Neuronal stem cell (in vitro differentiated cells): Measurements from ENCODE around the gene ELOVL1.

Experiments
- DNase-seq: peaks from one replicate; pipeline ENCODE4 v3.0.0-alpha.2; 2013; ENCODE audit warnings: low spot score
- H2AFZ ChIP-seq: one replicate; pipeline ENCODE4 v1.6.1; 2013; ENCODE audit warnings: mild to moderate bottlenecking, low read length, inconsistent platforms
- H2AK5ac ChIP-seq: 2 replicates; pipeline ENCODE4 v1.6.1; 2013; ENCODE audit warnings: low read depth, mild to moderate bottlenecking, inconsistent platforms, low read length, moderate library complexity, mixed read lengths
- H2BK120ac ChIP-seq: 2 replicates; pipeline ENCODE4 v1.6.1; 2013; ENCODE audit warnings: low read depth, mild to moderate bottlenecking, inconsistent platforms, low read length, moderate library complexity, mixed read lengths
- H2BK12ac ChIP-seq: one replicate; pipeline ENCODE4 v1.6.1; 2013; ENCODE audit warnings: low read length, inconsistent platforms
- H2BK15ac ChIP-seq: 2 replicates; pipeline ENCODE4 v1.6.1; 2013; ENCODE audit warnings: mild to moderate bottlenecking, low read length, inconsistent platforms, mixed read lengths
- H2BK5ac ChIP-seq: one replicate; pipeline ENCODE4 v1.6.1; 2013; ENCODE audit warnings: inconsistent platforms, mild to moderate bottlenecking, low read length, moderate library complexity
- H3K14ac ChIP-seq: one replicate; pipeline ENCODE4 v1.6.1; 2013; ENCODE audit warnings: low read length, inconsistent platforms
- H3K18ac ChIP-seq: 2 replicates; pipeline ENCODE4 v1.6.1; 2013; ENCODE audit warnings: low read length, inconsistent platforms
- H3K23ac ChIP-seq: 2 replicates; pipeline ENCODE4 v1.6.1; 2013; ENCODE audit warnings: low read depth, mild to moderate bottlenecking, mixed read lengths, low read length, inconsistent platforms; ENCODE audit not compliant: poor library complexity
- H3K27ac ChIP-seq: replicated peaks from 3 replicates; pipeline ENCODE4 v1.5.1; 2013; ENCODE audit warnings: low read length, inconsistent platforms
- H3K27me3 ChIP-seq, 3 experiments: 2 replicates each; pipeline ENCODE4 v1.6.1; 2013; ENCODE audit warnings: low read length in 3 of 3, mild to moderate bottlenecking in 2 of 3, inconsistent platforms in 1 of 3, low read depth in 1 of 3, mixed read lengths in 1 of 3, moderate library complexity in 1 of 3; ENCODE audit not compliant: control insufficient read depth in 3 of 3, insufficient read depth in 3 of 3
- H3K36me3 ChIP-seq, 2 donors: replicated peaks in 1 of 2; 2 replicates each; pipeline ENCODE4 v1.6.1; 2013; ENCODE audit warnings: low read length in 2 of 2; ENCODE audit not compliant: control insufficient read depth in 2 of 2, insufficient read depth in 2 of 2
- H3K4ac ChIP-seq: 2 replicates; pipeline ENCODE4 v1.6.1; 2013; ENCODE audit warnings: inconsistent platforms, mild to moderate bottlenecking, low read length, moderate library complexity
- H3K4me1 ChIP-seq, 2 donors: 1 replicate in 1 of 2; 2 replicates in 1 of 2; pipeline ENCODE4 v1.6.1; 2013; ENCODE audit warnings: low read length in 2 of 2, low read depth in 1 of 2; ENCODE audit not compliant: control insufficient read depth in 2 of 2, insufficient read depth in 1 of 2
- H3K4me2 ChIP-seq: one replicate; pipeline ENCODE4 v1.6.1; 2013; ENCODE audit warnings: mild to moderate bottlenecking, low read length, inconsistent platforms; ENCODE audit not compliant: insufficient read depth, poor library complexity, severe bottlenecking
- H3K4me3 ChIP-seq, 2 donors: 2 replicates each; pipeline ENCODE4 v1.5.1; 2013; ENCODE audit warnings: low read length in 2 of 2, mild to moderate bottlenecking in 2 of 2, inconsistent platforms in 1 of 2, moderate library complexity in 1 of 2
- H3K79me1 ChIP-seq: one replicate; pipeline ENCODE4 v1.6.1; 2013; ENCODE audit warnings: low read depth, mild to moderate bottlenecking, inconsistent platforms, low read length, moderate library complexity
- H3K9ac ChIP-seq: one replicate; pipeline ENCODE4 v1.6.1; 2013; ENCODE audit warnings: mild to moderate bottlenecking, low read depth, low read length, inconsistent platforms; ENCODE audit not compliant: poor library complexity
- H3K9me3 ChIP-seq, 2 donors: replicated peaks in 1 of 2; 2 replicates each; pipeline versions ENCODE3 to v1.6.1; 2013; ENCODE audit warnings: low read length in 2 of 2, mild to moderate bottlenecking in 2 of 2, inconsistent platforms in 1 of 2, low read depth in 1 of 2, mixed read lengths in 1 of 2, moderate library complexity in 1 of 2; ENCODE audit not compliant: control insufficient read depth in 2 of 2, insufficient read depth in 1 of 2
- H4K8ac ChIP-seq: one replicate; pipeline ENCODE4 v1.6.1; 2013; ENCODE audit warnings: low read depth, mild to moderate bottlenecking, inconsistent platforms, low read length, moderate library complexity
- H4K91ac ChIP-seq: one replicate; pipeline ENCODE4 v1.6.1; 2013; ENCODE audit warnings: low read length, low read depth, mild to moderate bottlenecking, inconsistent platforms; ENCODE audit not compliant: poor library complexity
- WGBS, 2 donors: extraction: QIAGEN DNeasy Blood & Tissue Kit; methylation state at CpG; one replicate each; pipeline ENCODE4 v1.1.7; 2013; ENCODE audit warnings: missing lambda C conversion rate in 2 of 2, mixed read lengths in 1 of 2; ENCODE audit not compliant: insufficient read length in 2 of 2, insufficient replicate concordance in 1 of 2; ENCODE audit errors: extremely low coverage in 2 of 2; 5-methylcytosine and 5-hydroxymethylcytosine counted together

Gene ELOVL1

DNA sequence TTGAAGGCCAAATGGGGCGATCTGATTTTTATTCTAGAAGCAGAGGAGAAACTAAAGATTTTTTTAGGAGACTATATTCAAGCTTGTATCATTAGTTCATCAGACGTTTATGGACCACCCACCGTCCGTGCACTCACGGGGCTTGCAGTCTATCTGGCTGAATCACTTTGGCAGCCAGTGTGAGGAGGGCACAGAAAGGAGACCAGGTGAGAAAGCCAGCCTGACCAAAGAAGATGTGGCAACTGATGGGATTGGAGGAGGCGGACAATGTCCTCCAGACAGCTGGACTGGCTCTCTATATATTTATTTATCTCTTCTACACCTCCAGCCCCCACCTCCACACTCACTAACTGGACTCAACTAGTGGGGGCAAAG, 822 bp upstream of the ELOVL1 start:
- H3K14ac ChIP-seq, result no peak overlapping the region
- H3K36me3 ChIP-seq, result peaks cover 14 to 20% of the 10 kb centered on the region in 2 donors
- H3K27me3 ChIP-seq, result no peaks in the 10 kb centered on the region
- H2BK120ac ChIP-seq, result no peak overlapping the region
- no peak for DNase-seq
- H3K18ac ChIP-seq, result peak overlapping the region; percentile 29
- H3K4me3 ChIP-seq, result peak overlapping the region; percentile 77 to 81
- no peaks in the 10 kb centered on the region for H3K9me3 ChIP-seq
- no peak overlapping the region for H2AK5ac ChIP-seq
- no peak overlapping the region for H2BK15ac ChIP-seq
- H3K27ac ChIP-seq, result peak overlapping the region; percentile 94
- no peak overlapping the region for H4K91ac ChIP-seq
- H2AFZ ChIP-seq, result peak overlapping the region; percentile 99
- peaks cover 11 to 23% of the 10 kb centered on the region in 2 donors for H3K4me1 ChIP-seq
- H4K8ac ChIP-seq, result no peak overlapping the region
- peak overlapping the region; percentile 40 for H3K4me2 ChIP-seq
- no peak overlapping the region for H3K4ac ChIP-seq
- H3K23ac ChIP-seq, result no peak overlapping the region
- H3K9ac ChIP-seq, result no peak overlapping the region
- H3K79me1 ChIP-seq, result peaks cover 4% of the 10 kb centered on the region
- H2BK5ac ChIP-seq, result no peak overlapping the region
- no CpG with 5 or more reads among the region's 6 CpGs for WGBS, 2 donors
- H2BK12ac ChIP-seq, result no peak overlapping the region

DNA sequence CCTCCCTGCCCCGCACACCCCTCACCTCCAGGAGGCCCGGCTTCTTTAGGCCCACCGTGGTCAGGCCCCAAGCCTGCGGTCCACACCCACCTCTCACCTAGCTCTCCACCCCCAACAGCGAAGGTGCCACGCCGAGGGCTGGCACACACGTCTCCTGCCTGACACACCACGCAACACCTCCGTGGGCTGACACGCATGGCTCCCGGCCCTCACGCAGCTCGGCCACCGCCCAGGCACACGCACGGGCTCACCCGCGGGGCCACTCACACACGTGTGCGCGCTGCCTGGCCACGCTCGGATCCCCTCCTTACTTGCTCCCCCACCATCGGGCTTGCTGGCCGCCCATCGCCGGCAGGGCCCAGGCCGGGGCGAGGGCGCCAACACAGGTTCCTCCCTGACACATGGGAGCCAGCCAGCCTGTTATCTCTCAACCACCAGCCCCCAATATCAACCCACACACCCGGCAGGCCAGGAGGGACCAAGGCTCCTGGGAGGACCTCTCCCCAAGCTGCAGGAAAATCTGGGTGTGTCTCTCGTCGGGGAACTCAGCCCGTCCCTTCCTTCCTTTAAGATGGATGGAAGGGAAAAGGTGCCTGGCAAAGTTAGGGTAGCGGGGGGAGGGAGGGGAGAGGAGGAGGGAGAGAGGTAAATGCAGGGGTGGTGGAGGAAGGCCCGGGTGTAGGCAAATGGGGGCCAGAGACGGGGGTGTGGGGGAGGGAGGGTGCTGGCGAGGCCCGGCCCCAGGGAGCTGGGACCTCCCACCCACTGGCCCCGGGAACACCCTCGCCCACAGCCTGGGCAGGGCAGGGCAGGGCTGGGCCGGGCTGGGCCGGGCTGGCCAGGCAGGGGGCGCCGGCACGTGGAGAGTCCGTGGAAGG, 546 bp downstream of the ELOVL1 start:
- Histone ChIP-seq H3K14ac (peak overlapping the region; percentile 90), H2BK120ac (no peak overlapping the region), H2AFZ (peak overlapping the region; percentile 99), H3K79me1 (peaks cover 4% of the 10 kb centered on the region), H2AK5ac (peak overlapping the region; percentile 90), H3K4me2 (peak overlapping the region; percentile 77), H3K23ac (peak overlapping the region; percentile 94), H2BK5ac (peak overlapping the region; percentile 82), H3K9ac (peak overlapping the region; percentile 93), H3K4me1 (peaks cover 11 to 29% of the 10 kb centered on the region in 2 donors), H3K36me3 (peaks cover 19 to 32% of the 10 kb centered on the region in 2 donors), H3K4me3 (peak overlapping the region; percentile 77 to 79), H3K27ac (peak overlapping the region; percentile 46), H2BK15ac (peak overlapping the region; percentile 76), H3K27me3 (no peaks in the 10 kb centered on the region), H3K18ac (peak overlapping the region; percentile 98), H4K91ac (peak overlapping the region; percentile 82), H2BK12ac (peak overlapping the region; percentile 99), H3K9me3 (no peaks in the 10 kb centered on the region), H4K8ac (no peak overlapping the region), H3K4ac (no peak overlapping the region)
- WGBS, 2 donors, result no CpG with 5 or more reads among the region's 48 CpGs
- no peak for DNase-seq

DNA sequence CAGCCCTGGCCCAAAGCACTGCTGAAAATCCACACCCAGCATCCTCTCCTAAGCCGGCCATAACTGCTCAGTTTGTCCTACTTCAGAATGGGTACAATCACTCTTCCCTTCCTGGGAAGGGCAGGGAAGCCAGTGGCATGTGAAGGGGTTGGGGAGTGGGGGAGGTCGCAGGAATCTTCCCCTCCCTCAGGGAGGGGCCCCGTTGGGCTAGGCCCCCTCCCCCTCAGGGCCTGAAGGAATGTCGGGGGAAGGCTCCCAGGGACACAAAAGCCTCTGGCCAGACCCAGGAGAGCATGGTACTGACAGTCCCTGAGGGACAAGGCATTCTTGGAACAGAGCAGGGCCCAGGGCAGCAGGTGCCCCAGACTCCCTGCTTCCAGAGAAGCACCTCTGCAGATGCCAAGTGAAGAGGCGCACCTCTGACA, 1.2 kb downstream of the ELOVL1 start:
- Histone ChIP-seq H3K27me3 (no peaks in the 10 kb centered on the region), H3K4ac (no peak overlapping the region), H3K4me1 (peaks cover 11 to 29% of the 10 kb centered on the region in 2 donors), H3K4me3 (peak overlapping the region; percentile 77 to 79), H3K4me2 (peak overlapping the region; percentile 77), H3K9ac (peak overlapping the region; percentile 93), H3K9me3 (no peaks in the 10 kb centered on the region), H2AK5ac (peak overlapping the region; percentile 90), H2BK15ac (peak overlapping the region; percentile 76), H3K79me1 (peaks cover 4% of the 10 kb centered on the region), H3K14ac (no peak overlapping the region), H4K91ac (no peak overlapping the region), H4K8ac (no peak overlapping the region), H2BK12ac (peak overlapping the region; percentile 99), H2AFZ (no peak overlapping the region), H3K23ac (peak overlapping the region; percentile 94), H3K18ac (peak overlapping the region; percentile 84), H2BK120ac (no peak overlapping the region), H3K27ac (no peak overlapping the region), H3K36me3 (peaks cover 25 to 39% of the 10 kb centered on the region in 2 donors), H2BK5ac (no peak overlapping the region)
- no CpG with 5 or more reads among the region's 5 CpGs for WGBS, 2 donors
- no peak for DNase-seq

DNA sequence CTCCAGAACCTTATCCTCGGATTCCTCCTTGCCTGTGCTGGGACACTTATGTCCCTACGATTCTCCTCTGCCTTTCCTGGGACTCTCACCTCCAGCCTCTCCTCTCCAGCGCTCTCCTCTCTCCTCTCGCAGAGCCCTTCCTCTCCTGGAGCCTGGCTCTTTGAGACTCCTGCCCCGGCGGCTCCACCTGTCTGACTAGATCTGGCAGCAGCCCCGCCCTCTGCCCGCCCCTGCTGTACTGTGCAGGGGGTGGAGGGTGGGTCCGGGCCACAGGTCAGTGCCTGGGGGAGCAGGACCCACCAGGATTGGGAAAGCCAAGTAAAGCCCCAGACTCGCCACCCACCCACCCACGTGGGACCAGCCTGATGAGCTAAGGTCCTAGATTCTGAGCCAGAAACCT, 1.6 kb downstream of the ELOVL1 start:
- Histone ChIP-seq H3K4me2 (no peak overlapping the region), H3K36me3 (peaks cover 29 to 43% of the 10 kb centered on the region in 2 donors), H2BK5ac (no peak overlapping the region), H3K18ac (peak overlapping the region; percentile 21), H3K14ac (no peak overlapping the region), H3K79me1 (peaks cover 4% of the 10 kb centered on the region), H2BK15ac (no peak overlapping the region), H3K4ac (no peak overlapping the region), H3K9ac (no peak overlapping the region), H2AK5ac (peak overlapping the region; percentile 47), H3K4me1 (peaks cover 14 to 30% of the 10 kb centered on the region in 2 donors), H3K9me3 (no peaks in the 10 kb centered on the region), H3K27me3 (no peaks in the 10 kb centered on the region), H4K91ac (no peak overlapping the region), H3K27ac (no peak overlapping the region), H3K23ac (no peak overlapping the region), H2BK12ac (no peak overlapping the region), H2BK120ac (no peak overlapping the region), H4K8ac (no peak overlapping the region), H3K4me3 (no peak overlapping the region), H2AFZ (no peak overlapping the region)
- no peak for DNase-seq
- no CpG with 5 or more reads among the region's 11 CpGs for WGBS, 2 donors
